ENCODE measurements around the gene NRG3.

Gene NRG3

DNA sequence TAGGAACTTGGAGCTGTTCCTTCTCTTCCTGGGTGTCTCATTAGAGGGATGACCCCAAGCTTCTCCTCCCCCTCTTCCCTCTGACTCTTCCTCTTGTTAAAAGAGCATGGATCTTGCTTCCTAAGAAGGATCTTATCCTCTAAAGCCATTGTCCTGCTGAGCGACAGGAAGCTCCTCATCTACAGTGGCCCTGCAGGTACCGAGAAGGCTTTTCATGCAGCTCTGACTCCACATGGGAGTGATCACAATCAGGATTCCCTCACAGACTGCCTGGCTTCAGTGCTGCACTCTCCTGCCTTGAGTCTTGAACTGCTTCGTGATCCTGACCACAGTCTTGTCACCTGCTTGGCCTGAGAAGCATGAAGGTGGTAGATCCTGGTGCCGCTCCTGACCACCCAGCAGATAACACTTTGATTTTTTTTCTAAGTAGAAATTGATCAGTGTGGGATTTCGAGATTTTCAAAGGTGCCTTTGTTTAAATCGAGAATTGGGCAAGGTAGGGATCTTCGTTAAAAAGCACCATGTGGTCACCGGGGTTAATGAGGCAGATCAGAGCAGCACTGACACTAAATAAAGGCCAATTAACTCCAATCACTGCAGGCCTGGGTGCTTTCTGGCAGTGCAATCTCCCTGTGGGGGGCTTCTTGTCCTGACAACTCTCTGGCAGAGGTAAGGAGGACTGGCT, 376.4 kb downstream of the NRG3 start:
- Histone ChIP-seq H3K4me3 (no peak overlapping the region), H3K27ac (no peak overlapping the region)
- TF ChIP-seq, protein P1, sequence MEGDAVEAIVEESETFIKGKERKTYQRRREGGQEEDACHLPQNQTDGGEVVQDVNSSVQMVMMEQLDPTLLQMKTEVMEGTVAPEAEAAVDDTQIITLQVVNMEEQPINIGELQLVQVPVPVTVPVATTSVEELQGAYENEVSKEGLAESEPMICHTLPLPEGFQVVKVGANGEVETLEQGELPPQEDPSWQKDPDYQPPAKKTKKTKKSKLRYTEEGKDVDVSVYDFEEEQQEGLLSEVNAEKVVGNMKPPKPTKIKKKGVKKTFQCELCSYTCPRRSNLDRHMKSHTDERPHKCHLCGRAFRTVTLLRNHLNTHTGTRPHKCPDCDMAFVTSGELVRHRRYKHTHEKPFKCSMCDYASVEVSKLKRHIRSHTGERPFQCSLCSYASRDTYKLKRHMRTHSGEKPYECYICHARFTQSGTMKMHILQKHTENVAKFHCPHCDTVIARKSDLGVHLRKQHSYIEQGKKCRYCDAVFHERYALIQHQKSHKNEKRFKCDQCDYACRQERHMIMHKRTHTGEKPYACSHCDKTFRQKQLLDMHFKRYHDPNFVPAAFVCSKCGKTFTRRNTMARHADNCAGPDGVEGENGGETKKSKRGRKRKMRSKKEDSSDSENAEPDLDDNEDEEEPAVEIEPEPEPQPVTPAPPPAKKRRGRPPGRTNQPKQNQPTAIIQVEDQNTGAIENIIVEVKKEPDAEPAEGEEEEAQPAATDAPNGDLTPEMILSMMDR (IDR thresholded peaks at IDR 0.05) = no peak
- DNase-seq (ENCODE audit: low spot score) = no peak

DNA sequence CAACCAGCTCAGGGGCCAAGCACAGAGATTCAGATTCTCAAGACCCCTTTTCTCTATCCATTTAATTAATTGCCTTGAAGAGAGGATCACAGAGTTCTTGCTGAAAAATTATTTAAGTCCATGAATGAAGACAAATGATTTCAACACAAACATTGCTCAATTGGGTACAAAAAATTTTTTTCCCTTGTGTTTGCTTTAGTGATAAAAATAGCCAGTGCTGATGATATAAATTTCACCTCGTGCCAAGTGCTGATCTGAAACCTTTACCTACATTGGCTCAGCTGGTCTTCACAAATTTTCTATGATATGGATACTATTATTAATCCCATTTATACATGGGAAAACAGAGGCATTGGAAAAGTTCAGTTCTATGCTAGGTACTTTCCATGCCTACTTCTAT, 377.1 kb downstream of the NRG3 start:
- DNase-seq (ENCODE audit: low spot score) = no peak
- no peak overlapping the region for H3K27ac ChIP-seq

DNA sequence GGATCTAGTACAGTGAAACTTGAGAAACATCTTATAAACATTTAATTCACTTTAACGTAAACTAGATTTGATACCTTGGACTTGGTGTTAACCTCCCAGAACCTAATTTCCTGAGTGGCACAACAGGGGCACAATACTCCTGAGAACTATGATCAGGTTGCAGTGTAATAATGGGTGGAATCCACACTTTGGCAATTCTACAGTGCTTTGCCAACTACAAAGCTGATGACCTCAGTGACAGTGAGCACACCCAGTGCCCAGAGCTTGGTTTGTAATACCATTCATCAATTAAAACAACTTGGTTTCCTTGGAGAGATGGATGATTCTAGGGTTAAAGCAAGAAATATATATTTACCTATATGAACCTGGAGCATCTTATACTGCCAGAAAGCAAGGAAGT, 379.2 kb downstream of the NRG3 start:
- Histone ChIP-seq H3K27ac (no peak overlapping the region), H3K4me3 (no peak overlapping the region)
- DNase-seq (ENCODE audit: low spot score) = no peak
- TF ChIP-seq, protein P1 (IDR thresholded peaks at IDR 0.05) = no peak

More for the DNA sequence above, 377.1 kb downstream of the NRG3 start:
- TF ChIP-seq, protein P1 (IDR thresholded peaks at IDR 0.05) = no peak
- no peak overlapping the region for H3K4me3 ChIP-seq

DNA sequence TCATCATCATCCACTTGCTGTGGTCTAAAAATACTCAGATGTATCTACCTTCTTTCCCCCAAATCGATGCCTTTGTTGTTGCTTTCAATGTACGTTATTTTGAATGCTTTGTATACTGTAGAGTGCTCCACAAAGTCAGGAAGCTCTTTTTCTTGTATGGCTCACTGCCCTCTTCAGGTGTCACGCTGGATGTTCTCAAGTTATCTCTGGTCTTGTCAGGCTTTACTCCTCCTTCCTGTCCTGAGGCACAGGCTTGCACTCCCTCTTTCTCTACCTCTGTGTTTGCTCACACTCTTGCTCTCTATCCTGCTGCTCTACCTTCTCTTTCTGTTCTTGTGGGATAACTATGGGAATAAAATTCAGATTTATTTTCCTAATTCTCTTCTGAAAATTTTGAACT, 381.3 kb downstream of the NRG3 start:
- H3K27ac ChIP-seq = no peak overlapping the region
- TF ChIP-seq, protein P1 (IDR thresholded peaks at IDR 0.05) = no peak
- no peak overlapping the region for H3K4me3 ChIP-seq
- no peak for DNase-seq (ENCODE audit: low spot score)

DNA sequence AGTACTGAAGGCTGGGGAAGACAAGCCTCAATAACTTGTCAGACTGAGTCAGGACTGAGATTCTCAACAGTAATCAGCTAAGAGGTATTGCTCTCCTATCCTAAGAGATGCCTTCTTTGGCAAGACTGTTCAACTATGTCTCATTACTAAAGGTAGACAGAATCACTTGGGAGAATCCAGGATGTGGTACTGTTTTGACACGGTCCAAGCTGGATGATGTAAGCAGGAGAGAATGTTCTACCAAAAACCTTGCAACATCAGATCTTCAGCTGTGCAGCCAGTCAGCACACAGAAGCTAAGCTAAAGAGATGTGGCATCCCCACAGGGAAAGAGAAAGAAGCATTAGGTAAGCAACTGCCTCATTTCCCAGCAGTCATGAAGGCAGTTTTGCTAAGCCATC, 391.4 kb downstream of the NRG3 start:
- DNase-seq (ENCODE audit: low spot score) = no peak
- TF ChIP-seq, protein P1 (IDR thresholded peaks at IDR 0.05) = no peak
- H3K27ac ChIP-seq = no peak overlapping the region
- H3K4me3 ChIP-seq = no peak overlapping the region

DNA sequence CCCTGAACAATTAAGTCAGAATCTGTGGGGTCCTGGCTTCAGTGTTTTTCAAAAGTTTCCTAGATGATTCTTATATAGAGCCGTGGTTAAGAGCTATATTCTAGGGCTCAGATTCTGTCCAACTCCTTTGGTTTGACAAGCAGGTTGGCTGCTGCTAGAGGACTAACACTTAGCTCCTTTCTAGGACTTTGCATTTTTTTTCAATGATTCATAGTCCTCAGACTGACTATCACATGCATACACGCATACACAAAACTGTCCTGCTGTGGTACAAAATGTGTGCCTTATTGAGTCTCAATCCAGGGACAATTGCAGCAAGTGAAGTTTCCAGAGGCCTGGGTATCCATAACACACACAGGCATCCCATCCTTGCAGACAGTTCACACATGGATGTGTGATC, 392.0 kb downstream of the NRG3 start:
- no peak overlapping the region for H3K27ac ChIP-seq
- DNase-seq (ENCODE audit: low spot score) = no peak
- no peak overlapping the region for H3K4me3 ChIP-seq
- TF ChIP-seq, protein P1 (IDR thresholded peaks at IDR 0.05) = no peak

DNA sequence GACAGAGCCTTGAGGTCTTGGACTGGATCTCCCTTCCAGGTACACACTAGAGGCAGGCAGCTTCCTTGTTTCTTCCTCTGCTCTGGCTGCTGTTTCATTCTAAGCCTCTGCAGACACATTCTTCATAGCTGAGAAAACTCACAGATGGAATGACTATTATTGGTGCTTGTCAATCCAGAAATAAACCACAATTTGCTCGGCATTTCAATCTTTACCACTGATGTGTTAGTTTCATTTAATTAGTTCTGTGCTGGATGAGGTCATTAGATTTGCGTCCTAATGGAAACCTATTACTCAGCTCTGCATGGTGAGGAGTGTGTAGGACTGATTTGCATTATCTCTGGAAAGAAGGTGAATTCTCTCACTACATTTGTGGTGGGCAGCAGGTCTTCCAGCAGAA, 392.5 kb downstream of the NRG3 start:
- DNase-seq (ENCODE audit: low spot score) = no peak
- TF ChIP-seq, protein P1 (IDR thresholded peaks at IDR 0.05) = no peak
- H3K27ac ChIP-seq = no peak overlapping the region

More for the DNA sequence above, 392.5 kb downstream of the NRG3 start:
- no peak overlapping the region for H3K4me3 ChIP-seq
